ENCODE measurements around the gene NCAPH2. TPM values are rescaled to one million over a fixed set of nuclear protein-coding genes. Genes with fewer than 3 reads are reported as not detected.
A peak's percentile ranks its signal among the peaks of the same experiment; 100 is the strongest.

Gene NCAPH2
- total RNA-seq, result 45.7 TPM

DNA sequence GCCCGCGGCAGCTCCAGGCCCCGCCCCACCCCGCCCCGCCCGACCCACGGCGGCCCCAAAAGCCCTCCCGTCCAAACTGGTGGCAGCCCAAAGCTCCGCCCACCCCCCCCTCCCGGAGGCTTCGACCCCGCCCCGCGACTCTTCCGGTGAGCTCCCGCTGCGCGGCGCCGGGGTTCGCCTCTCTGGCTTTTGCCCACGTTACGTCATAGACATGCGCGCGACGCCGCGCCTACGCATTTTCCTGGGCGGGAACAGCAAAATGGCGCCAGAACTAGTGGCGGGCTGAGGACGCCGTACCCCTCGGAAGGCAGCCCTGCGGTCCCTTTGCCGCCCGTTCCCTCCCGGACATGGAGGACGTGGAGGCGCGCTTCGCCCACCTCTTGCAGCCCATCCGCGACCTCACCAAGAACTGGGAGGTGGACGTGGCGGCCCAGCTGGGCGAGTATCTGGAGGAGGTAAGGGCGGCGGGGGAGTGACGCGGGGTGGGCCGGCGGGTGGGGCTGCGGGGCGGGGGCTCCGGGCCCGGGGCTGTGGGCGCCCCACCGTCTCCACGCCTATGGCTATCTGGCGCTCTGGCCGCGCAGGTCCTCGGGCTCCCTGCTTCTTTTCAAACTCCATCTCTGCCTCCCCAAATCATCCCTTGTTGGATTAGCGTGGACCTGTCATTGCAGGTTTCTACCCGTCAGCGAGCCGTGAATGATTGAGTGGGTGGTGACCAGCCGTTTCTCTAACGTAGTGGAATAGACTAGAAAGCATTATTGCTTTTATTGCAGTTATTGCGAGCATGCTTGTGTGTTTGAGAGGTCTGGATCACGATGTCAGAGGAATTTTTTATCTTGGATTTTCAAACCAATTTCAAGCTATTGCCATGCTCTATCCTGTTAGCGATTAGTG, at the start of gene NCAPH2:
Gene NCAPH2, plus strand, starts transcription at position 234 of the 894 bp plus-strand sequence. Its CDS starts 114 bp downstream, at position 348.
- Histone ChIP-seq H3K4me3 (peak within 1 kb of the TSS; percentile 76 to 98), H3K27ac (peak within 1 kb of the TSS; percentile 90), H3K27me3 (no peaks in the 10 kb centered on the region), H3K4me1 (peaks cover 49% of the 10 kb centered on the region), H3K9me3 (no peaks in the 10 kb centered on the region), H3K36me3 (peaks cover 0 to 23% of the 10 kb centered on the region in 2 donors)
- DNase-seq (ENCODE audit: extremely low spot score in 2 of 2), result no peak
- intact Hi-C loops (cut with DNase I), result loop anchor here (5.0 kb wide), 1 partner anchor 571 kb away; no protein-coding TSS in a partner anchor
- TF ChIP-seq POLR2AphosphoS5 (IDR thresholded peaks at IDR 0.05; ENCODE audit: insufficient read depth in 1 of 2, low read depth in 1 of 2), result peak; percentile 90 to 95
- TF ChIP-seq, protein P1, sequence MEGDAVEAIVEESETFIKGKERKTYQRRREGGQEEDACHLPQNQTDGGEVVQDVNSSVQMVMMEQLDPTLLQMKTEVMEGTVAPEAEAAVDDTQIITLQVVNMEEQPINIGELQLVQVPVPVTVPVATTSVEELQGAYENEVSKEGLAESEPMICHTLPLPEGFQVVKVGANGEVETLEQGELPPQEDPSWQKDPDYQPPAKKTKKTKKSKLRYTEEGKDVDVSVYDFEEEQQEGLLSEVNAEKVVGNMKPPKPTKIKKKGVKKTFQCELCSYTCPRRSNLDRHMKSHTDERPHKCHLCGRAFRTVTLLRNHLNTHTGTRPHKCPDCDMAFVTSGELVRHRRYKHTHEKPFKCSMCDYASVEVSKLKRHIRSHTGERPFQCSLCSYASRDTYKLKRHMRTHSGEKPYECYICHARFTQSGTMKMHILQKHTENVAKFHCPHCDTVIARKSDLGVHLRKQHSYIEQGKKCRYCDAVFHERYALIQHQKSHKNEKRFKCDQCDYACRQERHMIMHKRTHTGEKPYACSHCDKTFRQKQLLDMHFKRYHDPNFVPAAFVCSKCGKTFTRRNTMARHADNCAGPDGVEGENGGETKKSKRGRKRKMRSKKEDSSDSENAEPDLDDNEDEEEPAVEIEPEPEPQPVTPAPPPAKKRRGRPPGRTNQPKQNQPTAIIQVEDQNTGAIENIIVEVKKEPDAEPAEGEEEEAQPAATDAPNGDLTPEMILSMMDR (IDR thresholded peaks at IDR 0.05), result no peak
- TF ChIP-seq POLR2A (IDR thresholded peaks at IDR 0.05), result peak in 1 of 2 donors; percentile 82

DNA sequence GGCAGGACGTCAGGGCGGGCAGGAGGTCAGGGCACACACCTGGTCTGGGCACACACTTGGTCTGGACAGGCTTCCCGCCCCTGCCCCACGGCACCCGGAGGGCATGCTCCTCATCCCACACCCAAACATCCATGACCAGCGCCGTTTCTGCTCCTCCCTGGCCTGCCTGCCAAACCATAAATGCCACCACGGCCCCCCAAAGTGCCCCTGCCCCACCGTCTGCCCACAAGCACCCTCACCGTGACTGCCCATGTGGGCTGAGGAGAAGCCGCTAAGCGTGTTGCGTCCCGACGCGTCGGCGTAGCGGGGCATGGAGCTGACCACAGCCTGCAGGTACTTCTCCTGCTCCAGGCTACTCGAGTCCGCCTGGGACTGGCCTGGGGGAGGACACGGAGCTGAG, 49.0 kb upstream of the NCAPH2 start:
- Histone ChIP-seq H3K36me3 (peaks cover 0 to 97% of the 10 kb centered on the region in 2 donors), H3K27ac (no peak overlapping the region), H3K27me3 (no peaks in the 10 kb centered on the region), H3K9me3 (no peaks in the 10 kb centered on the region), H3K4me1 (no peaks in the 10 kb centered on the region), H3K4me3 (no peak overlapping the region)
- intact Hi-C loops (cut with DNase I), result no loop called here
- TF ChIP-seq POLR2AphosphoS5 (IDR thresholded peaks at IDR 0.05; ENCODE audit: insufficient read depth in 1 of 2, low read depth in 1 of 2) (no peak), POLR2A (IDR thresholded peaks at IDR 0.05) (no peak)
- TF ChIP-seq, protein P1 (IDR thresholded peaks at IDR 0.05), result no peak
- no peak for DNase-seq (ENCODE audit: extremely low spot score in 2 of 2)

DNA sequence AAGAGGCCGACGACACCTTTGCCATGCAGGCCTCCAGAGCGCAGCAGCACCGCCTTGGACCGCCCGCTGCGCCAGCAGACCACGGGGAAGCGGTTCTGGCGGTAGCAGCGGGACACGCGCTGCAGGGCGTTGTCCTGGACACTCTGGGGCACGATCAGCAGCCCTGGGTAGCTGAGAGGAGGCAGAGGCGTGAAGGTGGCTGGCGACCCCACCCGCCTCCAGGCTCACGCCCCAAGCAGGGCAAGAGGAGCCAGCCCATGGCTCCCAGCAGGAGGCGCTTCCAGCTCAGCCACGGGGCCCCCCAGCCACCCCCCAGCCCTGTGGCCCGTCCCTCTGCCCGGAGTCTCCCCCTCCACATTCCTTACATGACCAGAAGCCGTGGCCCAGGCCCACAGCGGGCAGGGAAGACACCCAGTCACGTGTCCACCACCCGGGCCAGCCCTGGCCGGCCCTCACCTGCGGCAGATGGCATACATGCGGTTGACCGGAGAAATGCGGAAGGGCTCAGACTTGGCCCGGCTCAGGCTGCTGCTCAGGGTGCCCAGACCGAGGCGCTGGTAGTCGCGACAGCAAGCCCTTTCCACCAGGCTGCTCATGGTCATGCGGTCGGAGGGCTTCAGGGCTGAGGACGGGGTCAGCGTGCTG, 48.4 kb upstream of the NCAPH2 start:
- Histone ChIP-seq H3K9me3 (no peaks in the 10 kb centered on the region), H3K27ac (no peak overlapping the region), H3K36me3 (peaks cover 0 to 97% of the 10 kb centered on the region in 2 donors), H3K27me3 (no peaks in the 10 kb centered on the region), H3K4me1 (no peaks in the 10 kb centered on the region), H3K4me3 (no peak overlapping the region)
- intact Hi-C loops (cut with DNase I), result no loop called here
- DNase-seq (ENCODE audit: extremely low spot score in 2 of 2), result no peak
- TF ChIP-seq POLR2AphosphoS5 (IDR thresholded peaks at IDR 0.05; ENCODE audit: insufficient read depth in 1 of 2, low read depth in 1 of 2), result no peak
- TF ChIP-seq, protein P1 (IDR thresholded peaks at IDR 0.05), result no peak
- no peak for TF ChIP-seq POLR2A (IDR thresholded peaks at IDR 0.05)

DNA sequence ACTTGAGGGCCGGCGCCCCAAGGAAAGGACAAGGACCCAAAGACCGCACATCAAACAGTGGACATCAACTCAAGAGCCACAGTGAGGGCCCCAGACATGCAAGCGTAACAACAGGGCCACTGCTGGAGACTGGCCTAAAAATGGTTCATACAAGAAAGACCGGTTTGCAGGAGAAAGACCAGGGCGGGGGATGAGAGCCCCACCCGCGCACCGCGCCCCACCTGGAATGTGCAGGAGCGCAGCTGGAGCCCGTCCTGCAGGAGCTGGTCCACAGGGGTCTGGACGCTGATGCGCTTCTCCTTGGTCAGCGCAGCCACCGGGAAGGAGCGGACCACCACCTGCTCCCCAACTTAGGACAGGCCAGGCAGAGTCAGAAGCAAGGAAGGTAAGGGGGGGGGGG, 47.1 kb upstream of the NCAPH2 start:
- DNase-seq (ENCODE audit: extremely low spot score in 2 of 2), result no peak
- H3K27me3 ChIP-seq, result no peaks in the 10 kb centered on the region
- intact Hi-C loops (cut with DNase I), result no loop called here
- peaks cover 0 to 97% of the 10 kb centered on the region in 2 donors for H3K36me3 ChIP-seq
- H3K9me3 ChIP-seq, result no peaks in the 10 kb centered on the region
- TF ChIP-seq, protein P1 (IDR thresholded peaks at IDR 0.05), result no peak
- TF ChIP-seq POLR2AphosphoS5 (IDR thresholded peaks at IDR 0.05; ENCODE audit: insufficient read depth in 1 of 2, low read depth in 1 of 2), result peak in 1 of 2 donors; percentile 41
- H3K4me1 ChIP-seq, result no peaks in the 10 kb centered on the region
- no peak overlapping the region for H3K4me3 ChIP-seq
- no peak overlapping the region for H3K27ac ChIP-seq
